Measurements from ENCODE around the gene ARHGAP12. TPM values are rescaled to one million over a fixed set of nuclear protein-coding genes. Genes with fewer than 3 reads are reported as not detected.

ARHGAP12 gene
- polyA plus RNA-seq, 1 donor from 2014 or later = 62.6 TPM

GRCh38 chr10:31954410-31955191 lies 26.0 kb upstream of the ARHGAP12 start:
- TF ChIP-seq EZH2 (IDR thresholded peaks at IDR 0.05; ENCODE audit: borderline replicate concordance, insufficient read depth, low read length, poor library complexity, severe bottlenecking) (no peak), TAF1 (IDR thresholded peaks at IDR 0.05; ENCODE audit: low read depth) (no peak), SMC3 (conservative IDR thresholded peaks at IDR 0.05; ENCODE audit: poor library complexity) (no peak), POLR2AphosphoS5 (IDR thresholded peaks at IDR 0.05) (no peak), EP300 (conservative IDR thresholded peaks at IDR 0.05; ENCODE audit: poor library complexity, severe bottlenecking) (no peak), RAD21 (conservative IDR thresholded peaks at IDR 0.05) (no peak), CTCF (IDR thresholded peaks at IDR 0.05; ENCODE audit: poor library complexity, severe bottlenecking) (no peak), REST (IDR thresholded peaks at IDR 0.05; ENCODE audit: borderline replicate concordance) (no peak), MXI1 (conservative IDR thresholded peaks at IDR 0.05; ENCODE audit: poor library complexity, severe bottlenecking) (no peak)
- no peak overlapping the region for H3K27ac ChIP-seq (ENCODE audit: low read length)
- H3K4me3 ChIP-seq (ENCODE audit: low read length) = no peak overlapping the region
- H3K9me2 ChIP-seq (ENCODE audit: insufficient read depth, low read length) = no peaks in the 10 kb centered on the region
- no peaks in the 10 kb centered on the region for H3F3A ChIP-seq (ENCODE audit: insufficient read depth, low read length, poor library complexity, severe bottlenecking)
- H3K27me3 ChIP-seq (ENCODE audit: insufficient read depth, low read depth, low read length) = no peaks in the 10 kb centered on the region
- no peak overlapping the region for H3K4me2 ChIP-seq (ENCODE audit: low read length)
- H3K9ac ChIP-seq (ENCODE audit: low read length) = no peak overlapping the region
- H2AFZ ChIP-seq (ENCODE audit: low read depth, low read length) = no peak overlapping the region
- no peaks in the 10 kb centered on the region for H3K79me2 ChIP-seq (replicated peaks; ENCODE audit: insufficient read depth, low read length)
- no peaks in the 10 kb centered on the region for H3K36me3 ChIP-seq (ENCODE audit: insufficient read depth, low read length)
- no peaks in the 10 kb centered on the region for H4K20me1 ChIP-seq (ENCODE audit: insufficient read depth)
- H3K9me3 ChIP-seq (ENCODE audit: low read length) = no peaks in the 10 kb centered on the region

DNA sequence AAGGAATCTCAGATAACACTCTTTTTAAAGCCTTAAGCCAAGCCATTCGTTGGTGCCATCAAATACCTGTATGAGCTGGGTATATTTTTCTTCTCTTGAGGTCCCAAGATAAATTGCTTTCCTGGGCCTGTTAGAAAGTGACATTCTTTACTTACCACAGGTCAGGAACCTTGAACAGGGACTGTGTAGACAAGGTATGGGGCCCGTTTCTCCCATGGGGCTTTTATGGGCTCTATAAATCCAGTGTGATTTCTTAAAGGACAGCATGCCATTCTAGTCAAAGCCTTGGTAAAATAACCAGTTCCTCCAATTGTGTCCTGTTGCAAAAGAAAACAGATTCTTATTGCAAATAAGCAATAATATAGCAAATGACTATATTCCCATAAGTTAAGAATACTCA lies 24.8 kb upstream of the ARHGAP12 start:
- no peak overlapping the region for H3K9ac ChIP-seq (ENCODE audit: low read length)
- no peaks in the 10 kb centered on the region for H3K27me3 ChIP-seq (ENCODE audit: insufficient read depth, low read depth, low read length)
- no peak overlapping the region for H3K4me2 ChIP-seq (ENCODE audit: low read length)
- no peaks in the 10 kb centered on the region for H3K9me3 ChIP-seq (ENCODE audit: low read length)
- no peaks in the 10 kb centered on the region for H3F3A ChIP-seq (ENCODE audit: insufficient read depth, low read length, poor library complexity, severe bottlenecking)
- no peaks in the 10 kb centered on the region for H3K36me3 ChIP-seq (ENCODE audit: insufficient read depth, low read length)
- no peaks in the 10 kb centered on the region for H3K79me2 ChIP-seq (replicated peaks; ENCODE audit: insufficient read depth, low read length)
- H3K9me2 ChIP-seq (ENCODE audit: insufficient read depth, low read length) = no peaks in the 10 kb centered on the region
- H4K20me1 ChIP-seq (ENCODE audit: insufficient read depth) = no peaks in the 10 kb centered on the region
- H2AFZ ChIP-seq (ENCODE audit: low read depth, low read length) = no peak overlapping the region
- no peak overlapping the region for H3K27ac ChIP-seq (ENCODE audit: low read length)
- no peak for TF ChIP-seq RAD21 (conservative IDR thresholded peaks at IDR 0.05)
- TF ChIP-seq REST (IDR thresholded peaks at IDR 0.05; ENCODE audit: borderline replicate concordance) = no peak
- TF ChIP-seq POLR2AphosphoS5 (IDR thresholded peaks at IDR 0.05) = no peak
- no peak overlapping the region for H3K4me3 ChIP-seq (ENCODE audit: low read length)

Data from neural cell (in vitro differentiated cells).